Measurements from ENCODE around the gene MRPL48. TPM values are rescaled to one million over a fixed set of nuclear protein-coding genes. Genes with fewer than 3 reads are reported as not detected.
"Not testable (repeated sequence)": the region's sequence is repeated elsewhere in the genome, so short reads cannot be mapped to it uniquely, and the experiment has no call there.

MRPL48 gene
- total RNA-seq, 1 experiment from 2014 or later = 41.6 TPM

DNA sequence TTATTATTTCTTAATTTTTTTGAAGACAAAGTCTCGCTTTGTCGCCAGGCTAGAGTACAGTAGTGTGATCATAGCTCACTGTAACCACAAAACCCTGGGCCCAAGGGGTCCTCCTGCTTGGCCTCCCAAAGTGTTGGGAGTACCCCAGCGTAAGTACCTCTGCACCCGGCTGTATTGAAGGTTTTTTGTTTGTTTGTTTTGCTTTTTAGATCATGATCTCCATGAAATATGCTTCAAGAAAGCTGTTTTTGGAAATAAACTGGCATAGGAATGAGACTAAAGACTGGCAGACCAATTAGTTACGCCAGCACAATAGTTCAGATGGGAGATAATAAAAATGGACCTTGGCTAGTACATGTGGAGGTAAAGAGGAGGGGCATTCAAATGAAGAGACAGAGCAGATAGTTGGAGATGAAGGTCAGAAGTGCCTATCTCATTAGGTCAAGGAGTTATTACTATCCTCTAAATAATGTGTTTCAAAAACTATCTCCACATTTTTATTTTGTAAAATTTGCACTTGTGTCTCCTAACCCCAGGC lies 4.1 kb upstream of the MRPL48 start:
- no peaks in the 10 kb centered on the region for H3K27me3 ChIP-seq (ENCODE audit: low read length)
- H4K20me1 ChIP-seq (ENCODE audit: insufficient read depth, low read depth, low read length) = no peaks in the 10 kb centered on the region
- H2AFZ ChIP-seq (ENCODE audit: low read length) = no peak overlapping the region
- H3K4me1 ChIP-seq (ENCODE audit: low read length) = peaks cover 23% of the 10 kb centered on the region
- no peak for DNase-seq
- no peaks in the 10 kb centered on the region for H3K36me3 ChIP-seq (ENCODE audit: insufficient read depth, low read length)
- H3K27ac ChIP-seq (ENCODE audit: low read length) = no peak overlapping the region
- H3K4me2 ChIP-seq (ENCODE audit: low read depth, low read length, poor library complexity, severe bottlenecking) = no peak overlapping the region
- no peak overlapping the region for H3K4me3 ChIP-seq (ENCODE audit: low read length)
- no peak overlapping the region for H3K9ac ChIP-seq (ENCODE audit: low read length)
- H3K79me2 ChIP-seq (ENCODE audit: low read length) = peaks cover 9% of the 10 kb centered on the region
- no peaks in the 10 kb centered on the region for H3K9me2 ChIP-seq (replicated peaks; ENCODE audit: insufficient read depth, low read length)
- H3K9me3 ChIP-seq (ENCODE audit: low read length) = no peaks in the 10 kb centered on the region

DNA sequence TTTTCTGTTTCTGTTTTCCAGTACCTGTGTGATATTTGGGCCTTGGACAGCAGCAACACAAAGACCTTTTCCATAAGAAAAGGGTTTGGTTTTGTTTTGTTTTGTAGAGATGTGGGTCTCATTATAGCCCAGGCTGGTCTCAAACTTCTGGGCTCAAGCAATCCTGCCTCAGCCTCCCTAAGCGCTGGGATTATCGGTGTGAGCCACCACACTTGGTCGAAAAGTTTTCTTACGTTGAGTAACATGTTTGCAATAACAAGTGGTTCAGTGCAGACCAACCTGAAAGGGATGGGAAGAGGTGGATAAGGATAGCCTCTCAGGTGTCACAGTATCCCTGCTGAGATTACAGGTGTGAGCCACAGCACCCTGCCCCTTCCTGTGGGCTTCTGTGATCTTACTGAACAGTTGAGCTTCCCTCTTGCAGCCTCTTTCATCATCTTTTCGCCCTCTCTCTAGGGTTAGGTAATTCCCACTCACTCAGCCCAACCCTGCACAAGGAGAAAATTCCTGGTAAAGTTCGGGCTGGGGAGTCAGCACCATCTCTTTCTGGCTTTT lies 3.5 kb upstream of the MRPL48 start:
- H3K4me1 ChIP-seq (ENCODE audit: low read length) = peaks cover 24% of the 10 kb centered on the region
- no peaks in the 10 kb centered on the region for H3K27me3 ChIP-seq (ENCODE audit: low read length)
- H3K9ac ChIP-seq (ENCODE audit: low read length) = no peak overlapping the region
- no peak overlapping the region for H2AFZ ChIP-seq (ENCODE audit: low read length)
- H3K79me2 ChIP-seq (ENCODE audit: low read length) = peaks cover 15% of the 10 kb centered on the region
- no peaks in the 10 kb centered on the region for H4K20me1 ChIP-seq (ENCODE audit: insufficient read depth, low read depth, low read length)
- DNase-seq = no peak
- no peaks in the 10 kb centered on the region for H3K9me2 ChIP-seq (replicated peaks; ENCODE audit: insufficient read depth, low read length)
- H3K4me2 ChIP-seq (ENCODE audit: low read depth, low read length, poor library complexity, severe bottlenecking) = no peak overlapping the region
- H3K4me3 ChIP-seq (ENCODE audit: low read length) = no peak overlapping the region
- no peaks in the 10 kb centered on the region for H3K36me3 ChIP-seq (ENCODE audit: insufficient read depth, low read length)
- peak overlapping the region; percentile 13; the same call in 1 of the 2 replicates for H3K27ac ChIP-seq (ENCODE audit: low read length)
- H3K9me3 ChIP-seq (ENCODE audit: low read length) = no peaks in the 10 kb centered on the region

DNA sequence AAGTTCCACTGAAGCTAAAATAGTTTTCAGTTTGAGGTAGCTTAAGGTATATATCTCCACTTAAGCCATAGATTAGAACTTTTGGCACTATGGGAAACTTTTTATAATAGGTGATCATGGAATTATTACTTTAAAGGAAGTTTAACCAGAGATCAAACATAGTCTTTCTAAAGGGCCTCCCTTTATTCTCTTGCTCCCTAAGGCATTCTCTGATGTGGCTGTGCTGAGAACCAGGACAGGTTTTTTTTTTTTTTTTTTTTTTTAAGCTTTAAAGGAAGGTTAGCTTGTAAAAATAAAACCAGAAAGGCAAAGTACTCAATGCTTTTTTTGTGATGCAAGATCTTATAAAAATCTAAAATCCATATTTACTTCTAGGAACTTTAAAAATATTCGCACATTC lies 2.9 kb upstream of the MRPL48 start:
- H3K9ac ChIP-seq (ENCODE audit: low read length) = no peak overlapping the region
- no peaks in the 10 kb centered on the region for H3K9me3 ChIP-seq (ENCODE audit: low read length)
- no peak overlapping the region for H3K4me3 ChIP-seq (ENCODE audit: low read length)
- peak overlapping the region; percentile 13; the same call in 1 of the 2 replicates for H3K27ac ChIP-seq (ENCODE audit: low read length)
- H3K27me3 ChIP-seq (ENCODE audit: low read length) = no peaks in the 10 kb centered on the region
- peaks cover 21% of the 10 kb centered on the region for H3K79me2 ChIP-seq (ENCODE audit: low read length)
- 0 out of 2 replicates have a peak, but pooled peaks cover 3% of the 10 kb centered on the region for H3K36me3 ChIP-seq (ENCODE audit: insufficient read depth, low read length)
- peaks cover 28% of the 10 kb centered on the region for H3K4me1 ChIP-seq (ENCODE audit: low read length)
- no peak overlapping the region for H2AFZ ChIP-seq (ENCODE audit: low read length)
- no peak overlapping the region for H3K4me2 ChIP-seq (ENCODE audit: low read depth, low read length, poor library complexity, severe bottlenecking)
- H4K20me1 ChIP-seq (ENCODE audit: insufficient read depth, low read depth, low read length) = no peaks in the 10 kb centered on the region
- no peak for DNase-seq
- no peaks in the 10 kb centered on the region for H3K9me2 ChIP-seq (replicated peaks; ENCODE audit: insufficient read depth, low read length)

DNA sequence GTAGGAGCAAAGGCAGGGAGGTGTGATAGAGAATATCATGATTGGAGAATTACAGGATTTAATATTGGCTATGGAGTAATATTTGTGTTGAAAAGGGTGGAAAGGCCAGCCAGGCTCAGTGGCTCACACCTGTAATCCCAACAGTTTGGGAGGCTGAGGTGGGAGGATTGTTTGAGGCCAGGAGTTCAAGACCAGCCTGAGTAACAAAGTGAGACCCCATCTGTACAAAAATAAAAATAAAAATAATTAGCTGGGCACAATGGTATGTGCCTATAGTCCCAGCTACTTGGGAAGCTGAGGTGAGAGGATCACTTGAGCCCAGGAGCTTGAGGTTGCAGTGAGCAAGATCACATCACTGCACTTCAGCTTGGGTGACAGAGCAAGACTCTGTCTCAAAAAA lies 2.2 kb upstream of the MRPL48 start:
- not testable (repeated sequence) for H3K9me2 ChIP-seq (replicated peaks; ENCODE audit: insufficient read depth, low read length); H3K4me3 ChIP-seq (ENCODE audit: low read length); H3K27ac ChIP-seq (ENCODE audit: low read length); DNase-seq; H2AFZ ChIP-seq (ENCODE audit: low read length); H3K9me3 ChIP-seq (ENCODE audit: low read length); H3K9ac ChIP-seq (ENCODE audit: low read length); H3K36me3 ChIP-seq (ENCODE audit: insufficient read depth, low read length); H3K27me3 ChIP-seq (ENCODE audit: low read length); H3K4me2 ChIP-seq (ENCODE audit: low read depth, low read length, poor library complexity, severe bottlenecking); H4K20me1 ChIP-seq (ENCODE audit: insufficient read depth, low read depth, low read length)
- Histone ChIP-seq H3K4me1 (ENCODE audit: low read length) (peaks cover 24% of the 10 kb centered on the region), H3K79me2 (ENCODE audit: low read length) (peaks cover 22% of the 10 kb centered on the region)

DNA sequence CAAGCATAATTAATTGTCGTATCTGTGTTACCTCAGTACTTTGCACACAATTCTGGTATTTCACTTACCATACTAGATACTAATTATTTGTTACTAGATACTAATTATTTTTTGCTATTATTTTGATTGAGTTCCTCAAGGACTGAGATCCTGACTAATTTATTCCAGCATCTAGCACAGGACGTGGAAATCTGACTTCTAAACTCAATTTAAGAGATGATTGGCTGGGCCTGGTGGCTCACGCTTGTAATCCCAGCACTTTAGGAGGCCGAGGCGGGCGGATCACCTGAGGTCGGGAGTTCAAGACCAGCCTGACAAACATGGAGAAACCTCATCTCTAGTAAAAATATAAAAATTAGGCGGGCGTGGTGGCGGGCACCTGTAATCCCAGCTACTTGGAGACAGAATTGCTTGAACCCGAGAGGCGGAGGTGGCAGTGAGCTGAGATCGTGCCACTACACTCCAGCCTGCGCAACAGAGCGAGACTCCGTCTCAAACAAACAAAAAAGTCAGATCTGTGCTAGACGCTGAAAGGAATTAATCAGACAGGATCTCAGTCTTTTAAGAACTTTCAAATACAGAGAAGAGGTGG lies 527 bp upstream of the MRPL48 start:
- Histone ChIP-seq H3K9me2 (replicated peaks; ENCODE audit: insufficient read depth, low read length) (no peaks in the 10 kb centered on the region), H3K36me3 (ENCODE audit: insufficient read depth, low read length) (0 out of 2 replicates have a peak, but pooled peaks cover 3% of the 10 kb centered on the region), H3K4me3 (ENCODE audit: low read length) (peak overlapping the region; percentile 92), H3K9me3 (ENCODE audit: low read length) (no peaks in the 10 kb centered on the region), H3K79me2 (ENCODE audit: low read length) (peaks cover 35% of the 10 kb centered on the region), H4K20me1 (ENCODE audit: insufficient read depth, low read depth, low read length) (no peaks in the 10 kb centered on the region), H3K27ac (ENCODE audit: low read length) (peak overlapping the region; percentile 94), H3K4me1 (ENCODE audit: low read length) (peaks cover 24% of the 10 kb centered on the region), H3K4me2 (ENCODE audit: low read depth, low read length, poor library complexity, severe bottlenecking) (peak overlapping the region; percentile 78), H2AFZ (ENCODE audit: low read length) (peak overlapping the region; percentile 96; the same call in 1 of the 2 replicates), H3K9ac (ENCODE audit: low read length) (peak overlapping the region; percentile 95), H3K27me3 (ENCODE audit: low read length) (no peaks in the 10 kb centered on the region)
- DNase-seq = peak; percentile 59

DNA sequence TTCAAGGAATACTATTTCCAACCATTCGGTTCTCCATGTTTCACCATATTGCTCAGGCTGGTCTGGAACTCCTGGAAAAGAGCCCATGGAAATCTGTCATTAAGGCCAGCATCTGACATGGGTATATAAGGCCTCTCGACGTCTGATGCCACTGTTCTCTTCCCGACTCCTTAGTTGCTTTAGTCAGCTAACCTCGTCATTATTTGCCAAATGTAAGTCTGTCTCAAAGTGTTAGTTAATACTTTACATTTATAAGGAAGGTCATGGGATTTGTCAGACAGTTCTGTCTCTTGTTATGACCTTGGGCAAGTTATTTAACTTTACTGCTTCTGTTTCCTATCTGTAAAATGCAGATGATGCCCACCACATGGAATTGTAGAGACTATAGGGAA lies 1.6 kb downstream of the MRPL48 start:
- H3K9me2 ChIP-seq (replicated peaks; ENCODE audit: insufficient read depth, low read length) = no peaks in the 10 kb centered on the region
- peaks cover 50% of the 10 kb centered on the region for H3K79me2 ChIP-seq (ENCODE audit: low read length)
- 0 out of 2 replicates have a peak, but pooled peaks cover 3% of the 10 kb centered on the region for H3K36me3 ChIP-seq (ENCODE audit: insufficient read depth, low read length)
- no peaks in the 10 kb centered on the region for H3K27me3 ChIP-seq (ENCODE audit: low read length)
- no peak for DNase-seq
- H3K9ac ChIP-seq (ENCODE audit: low read length) = peak overlapping the region; percentile 95
- H3K4me3 ChIP-seq (ENCODE audit: low read length) = peak overlapping the region; percentile 92
- H3K27ac ChIP-seq (ENCODE audit: low read length) = peak overlapping the region; percentile 94; the same call in 1 of the 2 replicates
- H3K4me2 ChIP-seq (ENCODE audit: low read depth, low read length, poor library complexity, severe bottlenecking) = peak overlapping the region; percentile 78
- no peaks in the 10 kb centered on the region for H4K20me1 ChIP-seq (ENCODE audit: insufficient read depth, low read depth, low read length)
- H2AFZ ChIP-seq (ENCODE audit: low read length) = no peak overlapping the region
- H3K4me1 ChIP-seq (ENCODE audit: low read length) = peaks cover 22% of the 10 kb centered on the region
- no peaks in the 10 kb centered on the region for H3K9me3 ChIP-seq (ENCODE audit: low read length)

DNA sequence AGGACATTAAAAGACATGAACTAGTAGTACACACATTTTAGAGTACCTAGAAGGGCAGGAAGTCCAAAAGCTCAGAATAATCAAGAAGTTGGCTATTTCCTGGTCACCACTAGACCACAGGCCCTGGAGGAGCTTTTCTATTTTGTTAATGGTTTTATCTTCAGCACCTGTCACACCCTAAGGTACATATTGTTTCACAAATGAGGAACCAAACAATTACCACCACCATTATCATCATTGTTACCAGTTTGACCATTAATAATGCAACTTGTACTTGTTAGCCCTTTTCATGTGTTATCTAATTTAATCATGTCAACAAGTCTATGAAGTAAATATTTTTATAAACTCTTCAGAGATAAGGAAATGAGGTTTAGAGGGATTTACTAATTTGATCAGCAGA lies 4.9 kb downstream of the MRPL48 start:
- H3K9me3 ChIP-seq (ENCODE audit: low read length) = no peaks in the 10 kb centered on the region
- H3K36me3 ChIP-seq (ENCODE audit: insufficient read depth, low read length) = 0 out of 2 replicates have a peak, but pooled peaks cover 3% of the 10 kb centered on the region
- no peaks in the 10 kb centered on the region for H3K27me3 ChIP-seq (ENCODE audit: low read length)
- no peak overlapping the region for H3K9ac ChIP-seq (ENCODE audit: low read length)
- no peaks in the 10 kb centered on the region for H4K20me1 ChIP-seq (ENCODE audit: insufficient read depth, low read depth, low read length)
- H3K79me2 ChIP-seq (ENCODE audit: low read length) = peaks cover 51% of the 10 kb centered on the region
- H2AFZ ChIP-seq (ENCODE audit: low read length) = no peak overlapping the region
- H3K9me2 ChIP-seq (replicated peaks; ENCODE audit: insufficient read depth, low read length) = no peaks in the 10 kb centered on the region
- H3K4me3 ChIP-seq (ENCODE audit: low read length) = no peak overlapping the region
- peaks cover 12% of the 10 kb centered on the region for H3K4me1 ChIP-seq (ENCODE audit: low read length)
- no peak overlapping the region for H3K4me2 ChIP-seq (ENCODE audit: low read depth, low read length, poor library complexity, severe bottlenecking)
- DNase-seq = no peak
- no peak overlapping the region for H3K27ac ChIP-seq (ENCODE audit: low read length)

DNA sequence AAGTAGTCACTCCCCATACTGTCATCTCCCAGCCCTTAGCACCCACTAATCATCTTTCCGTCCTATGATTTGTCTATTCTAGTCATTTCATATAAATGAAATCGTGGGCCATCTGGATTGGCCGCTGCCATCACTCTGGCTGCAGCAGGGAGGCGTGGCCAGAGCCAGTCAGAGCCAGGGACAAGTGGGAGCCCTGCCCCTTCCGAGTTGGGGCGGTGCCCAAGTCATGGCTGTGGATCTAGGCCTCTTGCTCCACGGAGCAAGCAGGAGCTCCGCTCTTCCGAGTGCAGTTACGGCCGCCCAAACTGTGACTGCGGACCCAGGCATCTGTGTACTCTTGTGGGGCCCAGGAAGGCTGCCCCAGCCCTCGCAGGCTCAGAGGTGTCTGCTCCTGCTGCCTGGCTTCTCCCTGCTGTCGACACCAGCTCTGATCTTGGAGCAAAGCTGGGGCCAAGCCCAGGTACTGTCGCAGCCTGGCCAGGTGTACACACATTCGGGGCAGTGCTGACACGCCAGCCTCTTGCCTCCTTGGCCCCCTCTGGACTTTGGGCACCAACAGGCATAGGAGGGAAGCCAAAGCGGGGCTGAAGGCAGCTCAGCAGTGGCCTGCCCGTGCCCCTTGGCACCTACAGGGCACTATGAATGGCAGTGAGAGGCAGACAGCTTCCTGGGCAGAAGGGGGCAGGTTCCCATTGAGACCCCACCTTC lies 8.4 kb downstream of the MRPL48 start:
- H3K27ac ChIP-seq (ENCODE audit: low read length) = no peak overlapping the region
- no peak for DNase-seq
- H3K9me2 ChIP-seq (replicated peaks; ENCODE audit: insufficient read depth, low read length) = no peaks in the 10 kb centered on the region
- no peaks in the 10 kb centered on the region for H3K27me3 ChIP-seq (ENCODE audit: low read length)
- H3K79me2 ChIP-seq (ENCODE audit: low read length) = peaks cover 35% of the 10 kb centered on the region
- no peak overlapping the region for H3K4me3 ChIP-seq (ENCODE audit: low read length)
- no peak overlapping the region for H2AFZ ChIP-seq (ENCODE audit: low read length)
- H4K20me1 ChIP-seq (ENCODE audit: insufficient read depth, low read depth, low read length) = no peaks in the 10 kb centered on the region
- no peaks in the 10 kb centered on the region; the same call in 1 of the 2 replicates for H3K4me1 ChIP-seq (ENCODE audit: low read length)
- H3K9ac ChIP-seq (ENCODE audit: low read length) = no peak overlapping the region
- H3K4me2 ChIP-seq (ENCODE audit: low read depth, low read length, poor library complexity, severe bottlenecking) = no peak overlapping the region
- H3K36me3 ChIP-seq (ENCODE audit: insufficient read depth, low read length) = no peaks in the 10 kb centered on the region
- no peaks in the 10 kb centered on the region for H3K9me3 ChIP-seq (ENCODE audit: low read length)
